Parathyroid adenoma (tissue), 2 donors: ENCODE data around the gene TECPR1.

ENCODE experiments used
- H2AFZ ChIP-seq: fragments of 300-600 bp; sonication (generic); one replicate; pipeline ENCODE4 v1.7.0; 2017; ENCODE audit warnings: antibody characterized with exemption, mild to moderate bottlenecking
- H3K27ac ChIP-seq: fragments of 300-600 bp; sonication (generic); one replicate; pipeline ENCODE4 v1.7.0; 2017
- H3K27me3 ChIP-seq: fragments of 300-600 bp; sonication (generic); one replicate; pipeline ENCODE4 v1.7.0; 2017; ENCODE audit warnings: low read length; ENCODE audit not compliant: control insufficient read depth, insufficient read depth
- H3K36me3 ChIP-seq: fragments of 300-600 bp; sonication (generic); one replicate; pipeline ENCODE4 v1.7.0; 2017; ENCODE audit warnings: low read length; ENCODE audit not compliant: control insufficient read depth, insufficient read depth
- H3K4me1 ChIP-seq: fragments of 300-600 bp; sonication (generic); one replicate; pipeline ENCODE4 v1.7.0; 2017; ENCODE audit warnings: control low read depth
- H3K4me2 ChIP-seq: fragments of 300-600 bp; sonication (generic); one replicate; pipeline ENCODE4 v1.7.0; 2017; ENCODE audit warnings: low read length
- H3K4me3 ChIP-seq: fragments of 300-600 bp; sonication (generic); one replicate; pipeline ENCODE4 v1.7.0; 2017; ENCODE audit warnings: low read depth, low read length
- H3K79me2 ChIP-seq: fragments of 300-600 bp; sonication (generic); one replicate; pipeline ENCODE4 v1.7.0; 2017; ENCODE audit warnings: control low read depth
- H3K9ac ChIP-seq: fragments of 300-600 bp; sonication (generic); one replicate; pipeline ENCODE4 v1.7.0; 2017; ENCODE audit warnings: mild to moderate bottlenecking
- H3K9me3 ChIP-seq: fragments of 300-600 bp; sonication (generic); one replicate; pipeline ENCODE4 v1.7.0; 2017; ENCODE audit warnings: low read length; ENCODE audit not compliant: control insufficient read depth
- CTCF ChIP-seq: fragments of 300-600 bp; sonication (generic); IDR thresholded peaks from one replicate; pipeline ENCODE4 v1.7.0; 2017; ENCODE audit warnings: antibody characterized with exemption, mild to moderate bottlenecking
- donor health status: primary hyperparathyroidism.

TECPR1 gene

GRCh38 chr7:98236355-98237185 is 15.5 kb downstream of the TECPR1 start:
- Histone ChIP-seq H3K79me2 (no peaks in the 10 kb centered on the region), H3K9me3 (no peaks in the 10 kb centered on the region), H3K4me2 (no peak overlapping the region), H3K4me1 (no peaks in the 10 kb centered on the region), H3K36me3 (no peaks in the 10 kb centered on the region), H2AFZ (no peak overlapping the region), H3K27ac (no peak overlapping the region), H3K27me3 (no peaks in the 10 kb centered on the region), H3K4me3 (no peak overlapping the region), H3K9ac (no peak overlapping the region)
- TF ChIP-seq CTCF: no peak

DNA sequence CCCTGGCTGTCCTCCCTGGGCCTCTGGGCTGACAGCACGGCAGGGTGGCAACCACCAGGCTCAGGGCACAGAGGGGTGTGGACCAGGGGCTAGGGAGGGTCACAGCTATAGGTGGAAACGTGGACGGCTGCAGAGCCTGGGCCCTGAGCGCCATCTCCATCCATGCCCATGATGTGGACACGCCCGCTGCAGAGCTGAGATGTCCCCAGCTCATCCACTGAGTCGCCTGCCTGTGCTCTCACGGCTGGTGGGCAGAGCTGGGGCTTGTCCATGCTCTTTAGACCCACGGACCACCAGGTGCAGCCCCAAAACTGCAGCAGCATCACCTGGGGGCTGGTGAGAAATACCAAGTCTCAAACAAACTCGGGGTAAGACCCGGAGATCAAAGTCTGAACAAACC is 16.1 kb downstream of the TECPR1 start:
- no peak overlapping the region for H3K4me2 ChIP-seq
- no peaks in the 10 kb centered on the region for H3K27me3 ChIP-seq
- H3K79me2 ChIP-seq: no peaks in the 10 kb centered on the region
- no peaks in the 10 kb centered on the region for H3K36me3 ChIP-seq
- no peaks in the 10 kb centered on the region for H3K9me3 ChIP-seq
- H3K4me3 ChIP-seq: no peak overlapping the region
- no peak for TF ChIP-seq CTCF
- H3K4me1 ChIP-seq: no peaks in the 10 kb centered on the region
- H2AFZ ChIP-seq: no peak overlapping the region
- H3K27ac ChIP-seq: no peak overlapping the region
- no peak overlapping the region for H3K9ac ChIP-seq

- Histone ChIP-seq H3K4me1 (no peaks in the 10 kb centered on the region), H3K4me3 (no peak overlapping the region), H3K9ac (no peak overlapping the region), H3K79me2 (no peaks in the 10 kb centered on the region), H3K27me3 (no peaks in the 10 kb centered on the region), H2AFZ (no peak overlapping the region), H3K9me3 (no peaks in the 10 kb centered on the region), H3K27ac (no peak overlapping the region), H3K4me2 (no peak overlapping the region), H3K36me3 (no peaks in the 10 kb centered on the region)
- no peak for TF ChIP-seq CTCF
Observed at GRCh38 chr7:98234429-98235147, 17.4 kb downstream of the TECPR1 start.

DNA sequence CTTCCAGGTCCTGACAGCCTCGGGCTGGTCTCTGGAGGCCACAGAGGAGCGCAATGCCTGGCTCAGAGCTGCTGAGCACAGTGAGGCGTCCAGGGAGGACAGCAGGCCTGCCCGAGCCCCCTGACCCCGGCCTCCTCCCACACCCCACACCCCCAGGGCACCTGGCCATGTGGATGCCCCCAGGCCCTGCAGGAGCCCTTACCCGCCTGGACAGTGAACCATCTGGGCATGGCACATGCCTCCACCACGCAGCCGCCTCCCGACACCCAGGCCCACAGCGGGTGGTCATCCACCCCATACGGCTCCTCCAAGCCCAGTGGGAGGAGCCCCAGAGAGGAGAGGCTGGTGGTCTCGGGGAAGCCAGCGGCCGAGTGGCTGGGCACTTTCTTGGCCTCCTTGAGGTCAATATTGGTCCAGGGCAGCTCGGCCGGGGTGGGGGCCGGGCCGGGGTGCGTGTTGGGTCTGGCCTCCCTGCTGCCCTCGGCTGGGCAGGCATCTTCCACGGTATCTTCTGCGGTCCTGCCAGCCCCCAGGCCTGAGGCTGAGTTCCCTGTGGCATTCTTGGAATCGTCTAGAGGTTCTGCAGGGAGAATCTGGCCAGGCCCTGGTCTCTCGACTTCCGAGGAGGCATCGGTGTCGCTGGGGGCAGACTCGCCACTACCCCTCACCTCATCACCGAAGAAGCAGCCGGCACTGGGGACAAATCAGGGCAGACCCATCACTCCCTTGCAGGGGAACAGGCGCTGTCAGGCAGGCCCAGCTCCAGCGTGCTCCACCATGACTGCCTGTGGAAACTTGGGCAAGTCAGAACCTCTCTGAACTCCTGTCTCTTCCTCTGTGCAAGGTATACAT is 18.6 kb downstream of the TECPR1 start:
- no peak for TF ChIP-seq CTCF
- no peaks in the 10 kb centered on the region for H3K79me2 ChIP-seq
- no peaks in the 10 kb centered on the region for H3K27me3 ChIP-seq
- H3K4me1 ChIP-seq: no peaks in the 10 kb centered on the region
- no peak overlapping the region for H2AFZ ChIP-seq
- no peak overlapping the region for H3K27ac ChIP-seq
- H3K9ac ChIP-seq: no peak overlapping the region
- no peak overlapping the region for H3K4me3 ChIP-seq
- no peaks in the 10 kb centered on the region for H3K9me3 ChIP-seq
- no peaks in the 10 kb centered on the region for H3K36me3 ChIP-seq
- H3K4me2 ChIP-seq: no peak overlapping the region
